Superior temporal gyrus (tissue), 1 donor: ENCODE data around the gene RASGEF1C.

Experiments
- DNase-seq: peaks from one replicate; pipeline ENCODE4 v3.0.0-alpha.2; 2016; ENCODE audit errors: extremely low spot score

Gene RASGEF1C

DNA sequence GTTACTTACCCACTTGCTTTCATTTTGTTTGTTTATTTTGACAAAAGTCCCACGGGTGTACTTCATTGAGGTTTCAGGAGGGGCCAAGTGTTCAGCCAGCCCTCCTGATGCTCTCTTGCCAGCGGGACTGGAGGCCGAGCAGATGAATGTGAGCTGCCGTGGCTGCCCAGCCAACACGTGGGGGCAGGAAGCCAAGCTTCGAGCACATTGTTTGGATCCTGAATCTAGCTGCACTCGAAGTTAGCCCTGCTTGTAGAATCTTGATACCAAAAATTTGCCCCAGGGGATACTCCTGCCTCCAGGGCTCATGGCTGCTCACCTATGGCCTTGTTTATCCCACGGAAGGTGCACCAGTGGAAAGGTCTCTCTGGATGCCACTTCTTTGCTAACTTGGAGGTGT is 49.3 kb downstream of the RASGEF1C start:
- no peak for DNase-seq

DNA sequence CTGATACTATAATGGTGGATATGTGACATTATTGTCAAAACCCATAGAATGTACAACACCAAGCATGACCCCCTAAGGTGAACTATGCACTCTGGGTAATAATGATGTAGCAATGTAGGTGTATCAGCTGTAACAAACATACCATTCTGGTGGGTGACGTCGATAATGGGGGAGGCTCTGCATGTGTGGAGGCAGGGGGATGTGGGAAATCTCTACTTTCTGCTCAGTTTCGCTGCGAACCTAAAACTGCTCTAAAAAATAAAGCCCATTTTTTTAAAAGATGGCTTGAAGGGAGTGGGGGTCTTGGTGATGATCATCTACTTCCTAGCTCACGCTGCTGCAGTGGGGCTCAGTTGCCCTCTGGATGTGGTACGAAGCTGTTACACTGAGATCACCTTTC is 51.1 kb downstream of the RASGEF1C start:
- no peak for DNase-seq

DNA sequence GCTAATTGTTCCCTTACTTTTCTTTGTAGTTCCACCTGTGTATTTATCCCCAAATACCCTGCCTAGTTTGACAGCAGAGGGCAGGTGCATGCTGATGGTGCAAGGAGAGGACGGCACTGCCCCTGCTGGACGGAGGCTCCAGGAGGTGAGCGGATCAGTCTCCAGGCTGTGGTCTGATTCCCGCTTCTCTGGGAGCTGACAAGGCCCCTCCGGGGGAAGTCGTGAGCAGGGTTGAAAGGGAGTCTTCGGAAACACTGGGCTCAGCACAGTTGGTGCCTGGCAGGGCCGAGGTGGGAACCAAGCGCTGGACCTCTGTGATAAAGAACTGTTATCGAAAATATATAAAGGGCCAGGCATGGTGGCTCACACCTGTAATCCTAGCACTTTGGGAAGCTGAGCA is 52.9 kb downstream of the RASGEF1C start:
- DNase-seq, result no peak

DNA sequence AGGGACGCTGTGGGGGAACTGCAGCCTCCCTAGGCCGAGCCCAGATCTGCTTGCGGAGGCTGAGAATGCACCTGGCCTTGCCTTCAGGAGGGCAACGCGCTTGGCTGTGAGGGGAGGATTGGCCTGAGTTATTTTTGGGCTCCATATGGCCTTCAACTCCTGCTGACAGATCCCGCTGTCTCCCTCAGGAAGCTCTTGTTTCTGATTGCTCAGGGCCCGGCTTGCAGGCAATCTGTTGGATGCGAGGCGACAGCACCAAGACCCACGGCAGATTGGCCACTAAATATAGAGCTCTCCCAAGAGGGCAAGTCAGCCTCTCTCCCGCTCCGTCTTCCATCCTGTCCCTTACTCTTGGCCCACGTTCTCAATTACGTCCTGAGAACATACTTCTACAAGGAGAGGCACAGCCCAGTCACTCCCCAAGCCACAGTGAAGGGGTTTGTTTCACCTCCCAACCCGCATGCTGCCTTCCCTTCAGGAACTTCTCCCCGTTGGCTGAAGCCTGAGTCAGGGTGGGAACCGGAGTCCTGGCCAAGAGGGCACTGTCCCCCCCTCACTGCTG is 53.6 kb downstream of the RASGEF1C start:
- no peak for DNase-seq

DNA sequence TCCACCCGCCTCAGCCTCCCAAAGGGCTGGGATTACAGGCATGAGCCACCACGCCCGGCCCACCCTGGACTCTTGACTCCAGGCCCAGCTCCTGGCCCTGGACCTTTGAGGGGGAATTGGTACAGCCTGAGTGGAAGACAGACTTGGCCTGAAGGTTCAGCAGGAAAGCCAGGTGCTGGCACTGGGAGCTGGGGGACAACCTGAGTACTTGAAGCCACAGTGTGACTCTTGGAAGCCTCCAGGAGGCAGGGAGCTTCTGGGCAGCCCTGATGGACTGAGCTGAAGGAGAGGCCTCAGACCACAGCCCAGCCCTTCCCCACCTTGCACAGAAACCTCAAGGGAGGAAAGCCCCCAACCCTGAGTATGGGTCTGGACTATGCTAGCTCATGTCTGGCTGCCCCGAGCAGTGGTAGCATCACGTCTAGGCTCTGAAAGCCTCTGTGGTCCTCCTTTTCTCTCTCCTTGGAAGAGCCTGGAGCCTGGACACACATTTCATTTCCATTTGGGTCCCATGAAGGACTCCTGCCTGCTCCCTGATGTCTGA is 54.1 kb downstream of the RASGEF1C start:
- DNase-seq, result no peak

DNA sequence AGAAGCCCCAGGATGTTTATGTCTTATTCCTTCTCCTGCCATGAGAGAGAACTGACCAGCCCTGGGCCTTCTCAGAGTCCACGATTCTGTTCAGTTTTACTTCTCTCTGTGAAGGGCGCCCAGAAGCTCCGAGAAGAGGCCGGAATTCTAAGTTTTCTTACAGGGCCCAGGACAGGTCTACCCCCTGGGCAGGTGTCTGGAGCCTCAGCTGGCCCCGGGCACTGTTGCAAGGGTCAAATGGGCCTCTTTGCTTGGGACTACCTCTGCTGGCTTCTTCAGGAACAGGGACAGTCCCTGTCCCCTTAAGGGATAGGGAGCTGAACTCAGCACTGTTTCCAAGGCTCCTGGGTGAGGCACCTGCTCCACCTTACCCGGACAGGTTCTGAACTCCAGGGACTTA is 55.0 kb downstream of the RASGEF1C start:
- DNase-seq, result no peak

DNA sequence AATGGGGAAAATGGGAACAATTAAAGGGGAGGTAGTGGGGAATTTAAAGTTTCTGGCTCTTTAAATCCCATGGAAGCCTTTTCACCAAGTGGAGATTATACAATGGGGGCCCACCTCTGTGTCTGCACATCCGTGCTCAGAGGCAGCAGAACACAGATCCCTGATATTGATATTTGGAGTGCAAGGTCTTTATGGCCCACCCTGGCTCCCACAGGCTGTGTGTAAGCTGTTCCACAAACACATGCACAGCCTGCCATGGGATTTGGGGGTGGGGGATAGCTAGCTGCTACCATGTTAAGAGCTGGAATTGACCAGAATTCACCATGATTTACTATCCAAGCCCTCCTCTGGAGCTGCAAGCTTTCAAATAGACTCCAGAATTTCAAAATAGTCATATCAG is 55.9 kb downstream of the RASGEF1C start:
- no peak for DNase-seq

DNA sequence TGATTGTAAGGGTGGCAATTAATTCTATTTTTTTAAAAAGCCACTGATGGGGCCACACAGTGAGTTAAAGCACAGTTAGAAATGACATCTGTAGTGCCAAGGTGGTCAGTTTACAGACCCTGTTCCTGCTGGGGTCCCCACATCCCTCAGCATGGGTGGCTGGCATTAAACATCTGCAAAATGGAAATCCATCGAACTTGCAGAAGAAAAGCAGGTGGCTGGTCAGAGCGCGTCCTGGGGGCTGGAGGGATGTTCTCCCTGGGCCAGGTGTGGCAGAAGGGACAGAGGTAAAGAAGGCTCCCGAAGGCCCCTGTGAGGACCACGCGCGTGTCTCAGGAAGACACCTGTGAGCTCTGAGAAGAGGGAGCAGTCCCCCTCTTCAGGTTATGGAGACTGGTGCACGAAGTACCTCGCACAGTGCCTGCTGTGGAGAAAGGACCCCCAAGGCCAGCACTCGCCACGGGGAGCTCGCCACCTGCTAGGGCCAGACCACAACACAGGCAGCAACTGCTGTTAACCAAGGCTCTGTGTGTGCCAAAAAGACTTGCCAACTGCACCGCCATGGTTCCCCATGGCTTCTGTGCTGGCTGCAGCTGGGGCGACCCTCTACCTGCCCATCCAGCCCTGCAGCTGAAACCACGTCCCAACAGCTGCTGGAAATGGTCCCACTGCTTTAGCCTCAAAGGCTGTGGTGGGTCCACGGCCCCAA is 65.2 kb downstream of the RASGEF1C start:
- DNase-seq, result no peak

DNA sequence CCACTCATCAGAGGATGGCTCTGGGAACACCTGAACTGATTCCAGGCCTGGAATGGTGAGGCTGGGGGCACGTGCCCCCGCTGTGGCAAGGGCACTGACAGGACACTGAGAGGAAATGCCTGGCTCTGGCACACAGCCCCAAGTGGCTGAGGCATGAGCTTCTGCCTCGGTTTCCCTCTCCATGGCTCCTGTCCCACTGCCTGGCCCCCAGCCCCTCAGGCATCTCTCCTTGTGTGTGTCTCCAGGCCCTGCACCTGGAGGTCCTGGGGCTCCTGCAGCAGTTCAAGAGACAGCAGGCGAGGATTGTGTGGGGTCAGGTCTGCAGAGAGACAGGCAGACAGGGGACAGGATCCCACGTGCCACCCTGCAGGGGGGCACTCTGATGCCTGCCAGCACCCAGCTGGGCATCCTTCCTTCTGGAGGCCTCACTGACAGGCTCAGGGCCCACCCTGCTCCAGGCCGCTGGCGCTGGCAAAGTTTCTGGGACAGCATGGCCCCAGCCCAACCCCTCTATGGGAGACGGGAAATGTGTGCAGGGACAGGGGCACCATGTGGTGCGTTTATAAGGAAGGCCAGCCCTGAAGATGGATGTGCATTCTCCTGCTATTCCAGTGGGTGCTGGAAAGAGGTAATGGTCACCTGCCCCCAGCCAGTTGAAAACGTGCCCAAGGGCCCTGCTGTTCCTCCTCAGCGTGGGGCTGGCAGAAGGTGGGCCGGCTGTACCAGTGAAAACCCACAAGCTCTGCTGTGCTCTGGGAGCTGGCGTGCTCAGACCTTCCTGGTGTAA is 66.0 kb downstream of the RASGEF1C start:
- no peak for DNase-seq

DNA sequence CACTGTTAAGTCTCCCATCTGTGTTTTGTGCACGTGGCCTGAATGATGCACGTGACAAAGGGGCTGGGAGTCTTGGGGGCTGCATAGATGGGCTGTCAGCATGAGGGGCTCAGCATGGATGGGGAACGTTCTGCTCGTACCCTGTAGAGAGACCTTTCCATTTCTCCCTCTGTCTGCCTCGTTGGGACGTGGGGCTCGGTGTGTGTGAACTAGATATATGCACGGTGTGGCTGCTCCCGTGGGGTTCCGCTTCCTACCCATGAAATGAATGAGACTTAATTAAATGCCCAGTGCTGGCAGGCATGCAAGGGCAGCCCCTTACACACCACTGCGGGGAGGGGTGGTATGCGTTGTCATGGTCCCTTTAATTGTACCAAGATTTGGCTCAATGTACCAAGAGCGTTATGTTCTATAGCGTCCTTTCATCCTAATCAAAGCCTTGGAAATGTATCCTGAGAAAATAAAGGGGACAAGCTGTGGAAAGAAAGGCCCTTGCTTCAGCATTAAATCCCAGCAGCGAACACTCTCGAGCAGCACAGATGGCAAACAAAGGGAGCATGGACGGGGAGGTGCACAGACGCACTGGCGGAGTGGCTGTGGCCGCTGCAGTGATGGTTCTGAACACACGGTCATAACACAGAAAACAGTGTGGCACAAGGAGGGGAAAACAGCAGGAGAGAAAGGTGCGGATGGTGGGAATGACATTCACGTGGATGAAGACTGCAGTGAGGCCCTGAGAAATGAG is 66.8 kb downstream of the RASGEF1C start:
- DNase-seq, result no peak

DNA sequence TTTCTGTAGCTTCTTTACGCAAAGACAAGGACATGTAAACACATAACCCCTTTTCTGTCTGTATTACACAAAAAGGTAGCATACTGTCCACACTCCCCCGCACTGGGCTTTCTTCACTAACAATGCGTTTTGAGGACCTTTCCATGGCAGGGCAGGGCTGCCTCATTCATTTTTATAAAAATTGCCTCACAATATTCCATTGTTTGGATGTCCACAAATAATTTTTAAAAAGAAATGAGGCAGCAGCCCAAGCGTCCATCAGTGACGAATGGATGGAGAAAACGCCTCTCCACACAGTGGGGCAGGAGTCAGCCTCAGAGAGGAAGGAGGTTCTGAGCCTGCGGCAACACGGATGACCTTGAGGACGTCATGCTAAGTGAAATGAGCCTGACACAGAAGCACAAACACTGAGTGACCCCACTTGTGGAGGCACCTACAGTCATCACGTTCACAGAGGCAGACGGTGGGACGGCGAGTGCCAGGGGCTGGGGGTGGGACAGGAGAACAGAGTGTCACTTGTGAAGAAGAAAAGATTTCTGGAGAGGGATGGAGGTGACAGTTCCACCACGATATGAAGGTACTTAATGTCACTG is 67.8 kb downstream of the RASGEF1C start:
- DNase-seq, result no peak

DNA sequence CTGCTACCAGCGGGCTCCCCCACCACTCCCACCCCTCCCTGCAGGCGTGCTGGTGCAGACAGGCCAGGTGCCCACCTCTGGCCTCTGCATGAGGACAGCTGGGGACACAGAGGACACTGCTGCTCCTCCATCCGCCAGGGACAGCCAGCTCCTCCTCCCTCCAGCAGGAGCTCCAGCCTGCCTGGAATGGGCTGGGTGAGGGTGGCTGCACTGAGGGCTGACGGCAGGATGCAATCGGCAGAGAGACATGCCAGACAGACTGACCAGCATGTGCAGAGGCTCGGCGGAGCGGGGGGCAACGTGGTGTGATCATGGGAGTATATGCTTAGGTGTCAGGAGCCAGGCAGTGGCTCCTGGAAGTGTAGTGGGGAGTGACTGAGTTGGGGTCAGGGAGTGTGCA is 68.4 kb downstream of the RASGEF1C start:
- DNase-seq, result no peak

DNA sequence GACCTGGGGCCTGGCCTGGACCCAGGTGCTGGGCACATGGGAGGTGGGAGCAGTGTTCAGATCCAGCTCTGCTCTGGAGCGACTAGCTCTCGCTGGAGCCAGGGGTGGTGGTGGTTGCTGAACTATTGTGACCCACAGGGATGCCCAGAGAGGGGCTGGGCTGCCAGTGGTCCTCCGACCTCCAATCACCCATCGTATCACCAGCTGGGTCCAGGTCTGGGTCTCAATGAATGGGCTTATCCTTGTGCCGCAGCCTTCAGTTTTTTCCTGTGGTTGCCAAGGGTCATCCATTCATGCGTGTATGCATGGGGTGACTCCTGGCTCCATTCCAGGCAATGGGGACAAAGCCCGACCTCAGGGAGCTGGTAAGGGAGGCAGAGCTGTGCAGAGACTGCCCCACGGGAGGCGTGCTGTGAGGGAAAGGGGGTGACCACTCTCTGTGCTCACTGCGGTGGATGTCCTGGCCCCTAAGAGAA is 68.9 kb downstream of the RASGEF1C start:
- no peak for DNase-seq

DNA sequence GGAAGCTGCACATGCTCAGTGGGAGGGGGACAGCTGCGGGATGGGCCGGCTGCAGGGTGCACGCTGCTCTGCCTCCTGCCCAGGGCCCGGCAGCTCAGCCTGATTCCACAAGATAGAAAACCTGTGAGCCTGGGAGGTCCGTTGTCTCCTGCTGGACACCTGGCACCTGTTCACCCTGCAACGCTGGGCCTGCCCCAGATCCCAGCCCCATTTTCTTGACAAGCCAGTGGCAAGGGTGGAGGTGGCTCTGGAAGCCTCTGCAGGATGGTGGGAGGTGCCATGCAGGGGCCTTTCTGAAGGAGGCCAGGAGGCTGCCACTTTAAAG is 69.3 kb downstream of the RASGEF1C start:
- DNase-seq, result no peak

DNA sequence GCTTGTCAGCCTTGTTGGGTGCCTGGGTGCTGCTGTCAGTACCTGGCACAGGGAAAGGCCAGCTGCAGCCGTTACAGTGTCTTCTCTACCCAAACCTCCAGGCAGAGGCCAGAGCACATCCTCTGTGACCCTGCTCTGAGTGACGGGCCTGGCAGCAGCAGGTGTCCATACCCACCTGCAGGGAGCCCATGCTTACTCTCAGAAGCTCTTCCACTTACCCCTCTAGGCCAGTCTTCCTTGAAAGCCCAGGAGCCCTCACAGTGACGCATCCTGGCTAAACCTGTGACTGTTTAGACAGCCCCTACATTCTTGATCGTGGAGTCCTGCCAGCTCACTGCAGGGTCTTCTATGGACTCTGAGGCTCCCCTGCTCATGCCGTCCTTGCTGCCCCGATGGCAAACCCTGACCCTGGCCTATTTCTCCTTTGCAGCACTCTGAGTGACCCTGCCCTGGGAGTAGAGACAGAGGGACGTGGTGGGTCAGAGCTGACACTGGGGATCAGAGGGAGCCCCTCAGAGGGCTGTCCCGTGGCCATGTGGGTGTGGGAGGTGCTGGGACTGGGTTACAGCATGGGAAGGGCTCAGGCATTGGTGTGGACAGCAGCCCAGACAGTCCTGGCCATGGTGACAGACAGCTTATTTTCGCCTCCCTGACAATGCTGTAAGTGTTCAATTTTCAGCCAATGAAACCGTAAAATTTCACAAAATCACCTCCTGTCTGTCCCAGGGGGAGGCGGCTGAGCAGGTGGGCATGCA is 69.9 kb downstream of the RASGEF1C start:
- no peak for DNase-seq

DNA sequence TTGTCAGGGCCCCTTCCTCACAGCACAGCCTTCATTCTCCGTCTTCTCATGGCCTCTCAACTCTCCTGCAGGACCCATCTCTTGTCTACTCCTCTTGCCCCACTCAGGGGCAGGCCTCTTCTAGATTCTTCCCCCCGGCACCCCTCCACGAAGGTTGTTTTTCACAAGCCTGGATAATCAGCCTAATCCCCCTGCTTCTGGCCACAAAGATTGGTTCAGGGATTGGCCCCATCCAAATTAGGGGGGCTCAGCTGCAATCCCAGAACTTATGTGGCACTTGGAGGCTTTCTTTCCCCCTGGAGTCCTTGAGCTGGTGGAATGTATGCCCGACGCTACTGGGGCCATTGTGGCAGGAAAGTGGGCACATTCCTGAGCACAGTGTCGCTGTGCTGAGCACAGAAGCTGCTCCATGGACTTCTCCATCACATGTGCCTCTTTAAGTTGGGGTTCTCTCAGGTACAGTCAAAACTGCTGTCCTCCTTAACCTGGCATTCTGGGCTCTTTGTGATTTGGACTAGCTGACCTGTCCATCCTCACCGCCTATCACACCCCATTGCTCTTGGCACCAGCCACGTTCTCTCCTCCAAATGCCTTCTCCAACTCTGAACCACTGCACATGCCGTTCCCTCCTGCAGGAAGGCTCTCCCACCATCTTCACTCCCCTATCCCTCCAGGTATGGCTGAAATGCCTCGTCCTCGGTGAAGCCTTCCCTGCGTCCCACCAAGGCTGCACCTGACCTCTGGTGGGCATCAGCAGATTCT is 70.6 kb downstream of the RASGEF1C start:
- DNase-seq, result no peak

DNA sequence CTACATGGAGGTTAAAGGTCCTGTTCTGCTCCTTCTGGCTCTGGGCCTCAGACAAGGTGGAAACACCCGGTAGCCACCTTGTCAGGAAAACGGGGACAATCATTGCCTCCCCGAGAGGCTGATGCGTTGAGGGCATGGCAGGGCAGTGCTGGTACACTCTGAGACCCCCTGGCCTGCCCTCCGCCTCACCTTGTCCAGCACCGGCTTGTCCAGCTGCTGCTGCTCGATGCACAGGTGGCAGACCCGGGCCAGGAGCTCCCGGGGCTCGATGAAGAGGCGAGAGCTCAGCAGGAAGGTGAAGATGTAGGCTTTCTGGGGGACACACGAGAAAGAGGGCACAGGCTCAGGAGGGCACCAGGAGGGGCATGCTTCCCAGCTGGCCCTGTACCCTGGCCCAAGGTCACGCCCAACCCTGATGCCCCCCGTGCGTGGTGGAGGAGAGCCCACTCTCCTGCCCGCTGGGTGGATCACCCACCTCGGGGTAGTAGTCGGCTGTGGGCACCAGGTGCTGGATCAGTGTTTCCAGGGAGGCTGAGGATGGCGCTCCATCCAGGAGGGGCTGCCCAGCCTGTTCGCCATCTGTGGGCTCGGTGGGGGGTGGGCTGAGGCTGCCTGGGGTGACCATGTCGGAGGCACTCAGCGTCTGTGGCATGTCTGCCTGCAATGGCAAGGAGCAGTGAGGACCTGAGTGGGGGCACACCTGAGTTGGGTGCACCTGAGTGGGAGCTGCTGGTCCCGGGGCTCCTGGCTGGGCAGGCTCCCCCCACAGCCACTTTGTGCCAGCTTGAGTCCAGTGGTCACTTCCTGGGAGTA is 71.4 kb downstream of the RASGEF1C start:
- DNase-seq, result no peak

DNA sequence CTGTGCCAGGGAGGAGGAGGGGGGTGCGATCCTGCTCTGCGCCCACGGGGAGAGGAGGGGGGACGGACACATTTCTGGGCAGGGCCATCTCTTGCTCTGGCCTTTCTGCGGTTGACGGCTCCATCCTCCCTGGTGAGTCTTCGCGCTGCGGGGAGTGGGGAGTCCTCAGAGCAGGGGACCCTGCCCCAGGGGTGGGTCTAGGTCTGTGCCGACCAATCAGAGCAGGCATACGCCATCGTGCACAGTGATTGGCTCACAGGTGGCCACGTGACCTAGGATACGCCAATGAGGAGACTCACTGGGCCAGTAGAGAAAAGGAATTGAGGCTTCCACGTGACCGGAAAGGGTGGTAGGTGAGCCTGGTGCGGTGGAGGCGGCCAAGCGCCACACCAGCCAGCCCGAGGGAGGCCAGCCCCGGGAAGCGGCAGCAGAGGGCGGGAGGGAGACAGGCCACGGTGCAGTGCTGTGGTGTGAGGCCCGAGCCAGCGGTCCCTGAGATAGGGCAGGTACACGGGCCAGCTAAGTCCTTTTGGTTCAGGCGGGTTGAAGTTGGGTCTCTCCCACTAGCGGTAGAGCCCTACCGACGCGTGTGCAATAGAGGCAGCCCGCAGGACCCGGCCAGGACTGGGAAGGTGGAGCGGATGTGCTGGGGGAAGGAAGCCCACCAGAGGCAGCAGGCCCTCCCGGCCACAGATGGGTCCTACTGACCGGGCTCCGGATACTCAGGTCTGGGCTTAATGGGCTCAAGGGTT is 72.2 kb downstream of the RASGEF1C start:
- DNase-seq, result no peak
